Gastroesophageal sphincter (tissue), 4 donors: ENCODE results near the gene ATRIP. TPM values are rescaled to one million over a fixed set of nuclear protein-coding genes. Genes with fewer than 3 reads are reported as not detected.

Source experiments
- ATAC-seq: fragments of 150-250 bp; one replicate; pipeline ENCODE4 v1.9.1; 2016; ENCODE audit warnings: mild to moderate bottlenecking, moderate library complexity
- H3K27ac ChIP-seq, 4 donors: fragments of 200-600 bp; sonication (generic) in 3 of 4; 1 replicate in 3 of 4; 2 replicates in 1 of 4; pipeline ENCODE4 v1.5.1; 2016 to 2019
- H3K27me3 ChIP-seq: fragments of 200-600 bp; sonication (generic); one replicate; pipeline ENCODE4 v1.5.1; 2019
- H3K36me3 ChIP-seq, 2 donors: fragments of 200-600 bp; sonication (generic); one replicate each; pipeline ENCODE4 v1.5.1; 2019; ENCODE audit warnings: control low read depth in 1 of 2
- H3K4me1 ChIP-seq, 3 donors: fragments of 200-600 bp; sonication (generic); 1 replicate in 2 of 3; 2 replicates in 1 of 3; pipeline ENCODE4 v1.5.1; 2016 to 2019; ENCODE audit warnings: control low read depth in 2 of 3
- H3K4me3 ChIP-seq, 2 donors: fragments of 200-600 bp; sonication (generic); one replicate each; pipeline ENCODE4 v1.5.1; 2019; ENCODE audit warnings: mild to moderate bottlenecking in 1 of 2, moderate library complexity in 1 of 2
- H3K9me3 ChIP-seq, 3 donors: fragments of 200-600 bp; sonication (generic); one replicate each; pipeline ENCODE4 v1.5.1; 2017 to 2019; ENCODE audit warnings: control low read depth in 2 of 3
- EP300 ChIP-seq: sonication (generic); formaldehyde crosslinking; IDR thresholded peaks from one replicate; pipeline ENCODE4 v1.6.1; 2017; ENCODE audit warnings: antibody characterized with exemption, mild to moderate bottlenecking
- POLR2A ChIP-seq, 2 donors: fragments of 450-650 bp; IDR thresholded peaks; one replicate each; pipeline ENCODE4 v1.6.1; 2017; ENCODE audit warnings: antibody characterized with exemption in 2 of 2, mild to moderate bottlenecking in 2 of 2, moderate library complexity in 1 of 2
- POLR2AphosphoS5 ChIP-seq: sonication (generic); formaldehyde crosslinking; IDR thresholded peaks from one replicate; pipeline ENCODE4 v1.6.1; 2017; ENCODE audit warnings: antibody characterized with exemption
- WGBS, 2 donors: methylation state at CpG; one replicate each; pipeline ENCODE4 v1.1.5; 2018; ENCODE audit warnings: low coverage in 1 of 2; 5-methylcytosine and 5-hydroxymethylcytosine counted together
- total RNA-seq, 4 donors: library from RNA; depleted of rRNA; stranded (reverse); fragments of >200 nt; gene quantifications; one replicate each; pipeline ENCODE4 v1.1.0, GENCODE V29; 2016
- TF ChIP-seq, protein P1 (sequence below), 4 experiments: fragments of 200-600 bp in 2 of 4; fragments of 450-650 bp in 2 of 4; sonication (generic) in 1 of 4; IDR thresholded peaks; one replicate each; pipeline ENCODE4 v1.5.1; 2017 to 2019; ENCODE audit warnings: antibody characterized with exemption in 4 of 4, mild to moderate bottlenecking in 2 of 4, moderate library complexity in 2 of 4

Gene ATRIP
- total RNA-seq, 4 donors from 2014 or later, result 3.0 to 6.8 (median 5.2) TPM

DNA sequence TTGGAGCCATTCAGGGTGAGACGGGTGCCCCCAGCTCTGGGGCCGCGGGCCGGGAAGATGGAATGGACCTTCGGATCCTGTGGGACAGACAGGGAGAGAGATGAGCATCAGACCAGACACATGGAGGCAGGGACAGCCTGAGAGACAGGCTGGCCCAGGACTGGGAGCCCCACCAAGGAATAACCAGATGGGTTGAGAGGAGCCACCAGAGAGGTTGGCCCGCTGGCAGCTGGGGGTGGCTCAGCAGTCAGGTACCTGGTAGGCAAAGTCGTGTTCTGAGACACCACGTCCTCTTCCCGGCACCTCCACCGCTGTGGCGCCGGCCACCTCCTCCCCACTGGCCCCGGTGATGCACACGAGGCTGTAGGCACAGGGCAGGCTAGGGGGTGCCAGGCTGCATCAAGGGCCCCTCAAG lies 30.4 kb upstream of the ATRIP start:
- WGBS, 2 donors, result 88 to 97% methylated on average over 5 to 7 of the region's 14 CpGs
- ATAC-seq, result no peak
- peaks cover 0 to 100% of the 10 kb centered on the region in 2 donors for H3K36me3 ChIP-seq
- no peaks in the 10 kb centered on the region for H3K27me3 ChIP-seq
- peak overlapping the region in 1 of 4 donors; percentile 4 for H3K27ac ChIP-seq
- H3K9me3 ChIP-seq, result no peaks in the 10 kb centered on the region
- TF ChIP-seq, protein P1, sequence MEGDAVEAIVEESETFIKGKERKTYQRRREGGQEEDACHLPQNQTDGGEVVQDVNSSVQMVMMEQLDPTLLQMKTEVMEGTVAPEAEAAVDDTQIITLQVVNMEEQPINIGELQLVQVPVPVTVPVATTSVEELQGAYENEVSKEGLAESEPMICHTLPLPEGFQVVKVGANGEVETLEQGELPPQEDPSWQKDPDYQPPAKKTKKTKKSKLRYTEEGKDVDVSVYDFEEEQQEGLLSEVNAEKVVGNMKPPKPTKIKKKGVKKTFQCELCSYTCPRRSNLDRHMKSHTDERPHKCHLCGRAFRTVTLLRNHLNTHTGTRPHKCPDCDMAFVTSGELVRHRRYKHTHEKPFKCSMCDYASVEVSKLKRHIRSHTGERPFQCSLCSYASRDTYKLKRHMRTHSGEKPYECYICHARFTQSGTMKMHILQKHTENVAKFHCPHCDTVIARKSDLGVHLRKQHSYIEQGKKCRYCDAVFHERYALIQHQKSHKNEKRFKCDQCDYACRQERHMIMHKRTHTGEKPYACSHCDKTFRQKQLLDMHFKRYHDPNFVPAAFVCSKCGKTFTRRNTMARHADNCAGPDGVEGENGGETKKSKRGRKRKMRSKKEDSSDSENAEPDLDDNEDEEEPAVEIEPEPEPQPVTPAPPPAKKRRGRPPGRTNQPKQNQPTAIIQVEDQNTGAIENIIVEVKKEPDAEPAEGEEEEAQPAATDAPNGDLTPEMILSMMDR (IDR thresholded peaks at IDR 0.05), result no peak
- TF ChIP-seq POLR2A (IDR thresholded peaks at IDR 0.05) (no peak), EP300 (no peak), POLR2AphosphoS5 (no peak)
- H3K4me3 ChIP-seq, result no peak overlapping the region
- peaks cover 0 to 35% (median 0%) of the 10 kb centered on the region in 3 donors for H3K4me1 ChIP-seq

DNA sequence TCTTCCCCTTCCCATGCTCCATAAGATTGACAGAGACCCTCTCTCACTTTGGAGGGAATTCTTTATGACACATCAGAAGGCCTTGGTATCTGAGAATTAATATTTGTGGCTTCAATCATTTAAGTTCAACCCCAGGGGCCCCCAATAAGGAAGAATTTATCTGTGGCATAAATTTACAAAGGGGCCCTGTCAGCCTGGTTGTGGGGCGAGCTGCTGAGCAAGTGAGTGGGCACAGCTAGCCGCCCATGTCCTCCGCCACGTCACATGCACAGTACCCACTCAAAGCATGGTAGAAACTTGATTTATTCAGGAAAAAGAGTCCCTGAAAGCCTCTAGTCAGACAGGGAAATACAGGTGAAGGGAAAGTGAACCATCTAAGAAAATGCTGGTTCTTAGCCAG lies 30.0 kb upstream of the ATRIP start:
- peak overlapping the region in 1 of 4 donors; percentile 4 for H3K27ac ChIP-seq
- no peak for TF ChIP-seq POLR2AphosphoS5
- TF ChIP-seq, protein P1 (IDR thresholded peaks at IDR 0.05), result no peak
- TF ChIP-seq POLR2A (IDR thresholded peaks at IDR 0.05), result no peak
- TF ChIP-seq EP300, result no peak
- 87% methylated on average over 4 of the region's 4 CpGs; no CpG with 5 or more reads in 1 of the 2 donors for WGBS, 2 donors
- H3K4me3 ChIP-seq, result no peak overlapping the region
- peaks cover 0 to 100% of the 10 kb centered on the region in 2 donors for H3K36me3 ChIP-seq
- peaks cover 0 to 40% (median 0%) of the 10 kb centered on the region in 3 donors for H3K4me1 ChIP-seq
- H3K27me3 ChIP-seq, result no peaks in the 10 kb centered on the region
- H3K9me3 ChIP-seq, result no peaks in the 10 kb centered on the region
- no peak for ATAC-seq

DNA sequence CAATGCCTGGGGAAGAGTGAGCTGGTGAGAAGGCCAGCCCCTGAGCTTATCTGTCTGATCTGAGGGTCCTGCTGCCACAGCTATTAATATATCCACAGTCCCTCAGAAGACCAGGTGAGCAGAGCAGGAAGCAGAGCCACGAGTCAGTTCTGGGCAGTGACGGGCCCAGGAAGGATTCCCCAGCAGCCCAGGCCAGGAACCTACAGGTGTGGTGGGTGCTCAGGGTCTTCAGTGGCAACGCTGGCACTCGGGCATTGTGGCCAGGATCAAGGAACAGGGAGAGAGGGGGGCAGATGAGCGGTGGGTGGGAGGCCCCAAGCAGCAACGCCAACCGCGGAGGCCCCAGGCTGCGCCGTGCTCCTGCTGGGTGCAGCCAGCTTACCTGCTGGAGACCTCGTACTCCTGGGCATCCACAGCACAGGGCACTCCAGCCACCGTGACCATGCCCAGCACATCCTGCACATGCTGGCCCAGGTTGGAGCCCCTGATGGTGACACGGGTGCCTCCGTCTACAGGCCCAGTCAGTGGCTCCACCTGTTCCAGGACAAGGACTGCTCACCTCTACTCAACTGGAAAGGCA lies 28.9 kb upstream of the ATRIP start:
- peaks cover 0 to 100% of the 10 kb centered on the region in 2 donors for H3K36me3 ChIP-seq
- H3K9me3 ChIP-seq, result no peaks in the 10 kb centered on the region
- no peaks in the 10 kb centered on the region for H3K27me3 ChIP-seq
- no peak for ATAC-seq
- 90% methylated on average over 4 of the region's 14 CpGs; no CpG with 5 or more reads in 1 of the 2 donors for WGBS, 2 donors
- no peak overlapping the region for H3K4me3 ChIP-seq
- TF ChIP-seq POLR2A (IDR thresholded peaks at IDR 0.05) (no peak), POLR2AphosphoS5 (no peak), EP300 (no peak)
- TF ChIP-seq, protein P1 (IDR thresholded peaks at IDR 0.05), result no peak
- peak overlapping the region in 1 of 4 donors; percentile 17 for H3K27ac ChIP-seq
- peaks cover 0 to 50% (median 0%) of the 10 kb centered on the region in 3 donors for H3K4me1 ChIP-seq

DNA sequence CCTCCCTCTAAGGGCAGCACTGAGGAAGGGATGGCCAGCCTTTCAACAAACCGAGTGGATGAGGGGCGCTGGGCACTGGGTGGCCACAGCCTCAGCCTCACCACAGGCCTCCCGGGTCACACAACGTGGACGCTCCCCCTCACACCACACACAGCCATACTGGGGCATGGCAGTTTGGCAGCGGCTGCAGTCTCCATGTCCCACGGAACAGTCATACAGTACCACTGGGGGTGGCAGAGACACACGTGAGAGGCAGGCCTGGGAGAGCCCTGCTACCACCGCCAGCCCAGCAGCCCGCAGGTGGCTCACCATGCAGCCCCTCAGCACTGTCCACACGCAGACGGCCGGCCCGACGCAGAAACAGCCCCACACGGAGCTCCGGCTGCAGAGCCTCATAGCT lies 28.4 kb upstream of the ATRIP start:
- TF ChIP-seq POLR2A (IDR thresholded peaks at IDR 0.05) (no peak), EP300 (no peak), POLR2AphosphoS5 (no peak)
- TF ChIP-seq, protein P1 (IDR thresholded peaks at IDR 0.05), result no peak
- no CpG with 5 or more reads among the region's 17 CpGs for WGBS, 2 donors

DNA sequence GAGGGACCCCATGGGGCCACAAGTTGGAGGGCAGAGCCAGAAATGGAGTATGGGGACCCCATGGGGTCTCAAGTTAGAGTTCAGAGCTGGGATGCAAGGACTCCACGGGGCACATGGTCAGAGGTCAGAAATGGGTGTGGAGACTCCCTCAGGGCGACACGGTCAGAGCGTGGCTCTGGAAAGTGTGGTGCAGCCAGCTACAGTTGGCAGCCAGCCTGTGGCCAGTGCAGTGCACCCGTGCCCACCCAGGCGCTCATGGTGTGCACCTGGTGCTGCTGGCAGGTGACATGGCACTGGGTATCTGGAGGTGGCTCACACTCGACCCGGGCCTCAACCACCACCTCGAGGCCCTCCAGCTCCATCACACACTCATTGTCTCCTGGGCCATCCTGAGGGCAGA lies 27.9 kb upstream of the ATRIP start:
- TF ChIP-seq EP300 (no peak), POLR2A (IDR thresholded peaks at IDR 0.05) (no peak), POLR2AphosphoS5 (no peak)
- TF ChIP-seq, protein P1 (IDR thresholded peaks at IDR 0.05), result no peak
- Histone ChIP-seq H3K27ac (peak overlapping the region in 1 of 4 donors; percentile 17), H3K36me3 (peaks cover 0 to 100% of the 10 kb centered on the region in 2 donors), H3K27me3 (no peaks in the 10 kb centered on the region), H3K9me3 (no peaks in the 10 kb centered on the region), H3K4me1 (peaks cover 0 to 54% (median under 1%) of the 10 kb centered on the region in 3 donors), H3K4me3 (no peak overlapping the region)
- no peak for ATAC-seq
- WGBS, 2 donors, result 55 to 85% methylated on average over 2 to 5 of the region's 9 CpGs

More for the DNA sequence above, 28.4 kb upstream of the ATRIP start:
- no peaks in the 10 kb centered on the region for H3K9me3 ChIP-seq
- H3K27me3 ChIP-seq, result no peaks in the 10 kb centered on the region
- peaks cover 0 to 54% (median 0%) of the 10 kb centered on the region in 3 donors for H3K4me1 ChIP-seq
- peaks cover 0 to 100% of the 10 kb centered on the region in 2 donors for H3K36me3 ChIP-seq
- ATAC-seq, result no peak
- peak overlapping the region in 1 of 4 donors; percentile 17 for H3K27ac ChIP-seq
- no peak overlapping the region for H3K4me3 ChIP-seq
